GM18498 (cell line): ENCODE measurements around the gene GPAT2.
A peak's percentile ranks its signal among the peaks of the same experiment; 100 is the strongest.
"Not testable (repeated sequence)": the region's sequence is repeated elsewhere in the genome, so short reads cannot be mapped to it uniquely, and the experiment has no call there.

Experiments used
- ATAC-seq: cut with Tn5 transposase; IDR thresholded peaks from one replicate; pipeline ENCODE4 v1.9.1; 2021; ENCODE audit warnings: mild to moderate bottlenecking, moderate library complexity; ENCODE audit not compliant: unreplicated experiment

Gene GPAT2

DNA sequence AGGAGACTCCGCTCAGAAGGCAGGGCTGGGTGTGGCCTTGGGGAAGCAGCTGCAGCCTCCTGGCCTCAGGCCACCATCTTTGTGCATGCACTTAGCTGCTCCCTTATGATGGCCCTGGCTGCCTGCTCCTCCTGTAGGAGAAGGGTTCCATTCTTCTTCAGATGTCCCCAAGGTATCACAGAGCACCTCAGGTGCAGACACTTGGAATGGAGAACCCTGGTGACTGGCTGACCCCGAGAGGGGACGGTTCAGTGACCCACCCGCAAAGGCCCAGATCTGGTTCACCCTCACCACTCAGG lies 9.6 kb downstream of the GPAT2 start:
- ATAC-seq: no peak

DNA sequence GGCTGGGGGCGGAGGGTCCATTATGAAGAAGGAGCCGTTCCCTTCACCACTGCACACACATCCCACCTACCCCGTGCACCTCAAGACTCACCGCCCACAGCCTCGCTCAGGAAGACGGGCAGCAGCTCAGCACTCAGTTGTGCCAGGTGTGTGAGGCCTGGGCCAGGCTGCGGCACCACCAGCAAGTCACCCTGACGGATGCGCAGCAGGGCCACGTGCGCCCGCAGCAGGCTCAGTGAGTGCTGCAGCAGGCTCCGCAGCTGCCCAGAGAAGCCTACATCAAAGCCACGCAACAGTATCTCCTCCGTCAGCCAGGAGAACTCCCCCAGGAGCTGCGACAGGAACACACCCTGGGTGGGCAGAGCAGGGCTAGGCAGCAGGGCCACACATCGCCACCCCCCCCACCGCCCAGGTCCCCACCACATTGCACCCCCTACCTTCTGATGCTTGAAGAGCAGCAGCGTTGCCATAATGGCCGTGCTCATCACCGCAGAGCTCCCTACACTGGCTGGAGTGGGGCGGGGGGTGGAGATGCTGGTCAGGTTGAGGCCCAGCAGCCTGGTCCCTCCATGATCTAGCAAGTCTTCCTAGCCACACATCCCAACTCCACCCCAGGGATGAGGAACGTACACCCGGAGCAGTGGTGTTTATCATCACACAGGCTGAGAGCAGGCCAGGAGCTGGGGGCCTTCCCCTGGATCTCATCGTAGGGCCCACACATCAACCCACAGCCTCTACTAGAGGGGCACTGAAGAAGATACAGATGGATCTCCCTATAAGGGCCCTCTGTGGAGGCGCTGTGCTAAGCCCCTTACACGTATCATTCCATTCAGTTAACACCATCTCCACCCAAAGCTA lies 10.2 kb downstream of the GPAT2 start:
- ATAC-seq: no peak

GRCh38 chr2:96023701-96024100 lies 11.0 kb downstream of the GPAT2 start:
- not testable (repeated sequence) for ATAC-seq

DNA sequence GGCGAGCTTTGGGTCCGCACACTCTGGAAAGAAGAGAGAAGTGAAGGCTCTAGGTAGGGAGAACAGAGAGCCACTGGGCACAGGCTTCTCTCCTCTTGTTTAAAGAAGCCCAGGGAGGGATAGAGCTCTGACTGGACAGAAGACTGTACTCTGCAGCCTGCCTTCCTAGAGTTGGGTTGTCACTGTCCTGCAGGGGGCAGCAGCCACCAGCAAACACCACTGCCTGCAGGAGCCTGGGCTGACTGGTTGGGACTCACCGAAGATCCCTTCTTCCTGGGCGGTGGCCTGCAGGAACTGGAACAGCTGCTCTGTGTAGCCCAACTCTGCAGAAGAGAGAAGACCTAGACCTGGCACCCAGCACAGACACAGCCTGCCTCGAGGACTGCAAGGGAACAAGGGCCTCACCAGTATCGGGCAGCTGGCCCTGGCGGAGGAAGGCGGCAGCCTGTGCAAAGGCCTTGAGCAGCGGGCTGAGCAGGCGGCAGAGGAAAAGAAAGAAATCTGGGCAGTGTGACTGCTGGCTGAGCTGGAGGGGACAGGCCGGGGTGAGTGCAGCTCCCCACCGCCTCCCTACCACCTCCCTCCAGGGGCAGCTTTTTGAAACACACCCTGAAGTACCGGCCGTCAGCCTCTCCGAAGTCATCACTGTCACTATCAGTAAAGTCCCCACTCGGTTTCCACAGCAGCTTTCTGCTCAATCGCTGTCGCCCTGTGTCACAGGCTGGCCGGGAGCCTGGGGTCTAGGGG lies 11.8 kb downstream of the GPAT2 start:
- peak; percentile 86 for ATAC-seq

DNA sequence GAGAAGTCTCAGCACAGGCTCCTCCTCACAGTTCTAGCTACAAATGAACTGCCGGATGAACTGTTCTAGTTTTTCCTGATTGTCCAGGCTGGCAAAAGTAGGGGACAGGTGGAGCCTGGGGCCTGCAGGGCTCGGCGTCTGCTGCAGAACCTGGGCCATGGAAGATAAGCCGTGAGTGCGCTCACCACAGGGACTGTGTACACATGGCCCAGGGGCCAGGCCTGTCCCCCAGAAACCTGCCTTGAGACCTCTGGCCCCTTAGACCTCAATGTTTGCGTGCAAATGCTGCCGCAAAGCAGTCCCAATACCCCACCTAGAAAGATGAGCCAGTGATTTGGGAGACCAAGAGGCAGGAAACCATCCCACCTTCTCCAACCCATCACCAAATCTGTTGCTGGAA lies 12.6 kb downstream of the GPAT2 start:
- not testable (repeated sequence) for ATAC-seq

DNA sequence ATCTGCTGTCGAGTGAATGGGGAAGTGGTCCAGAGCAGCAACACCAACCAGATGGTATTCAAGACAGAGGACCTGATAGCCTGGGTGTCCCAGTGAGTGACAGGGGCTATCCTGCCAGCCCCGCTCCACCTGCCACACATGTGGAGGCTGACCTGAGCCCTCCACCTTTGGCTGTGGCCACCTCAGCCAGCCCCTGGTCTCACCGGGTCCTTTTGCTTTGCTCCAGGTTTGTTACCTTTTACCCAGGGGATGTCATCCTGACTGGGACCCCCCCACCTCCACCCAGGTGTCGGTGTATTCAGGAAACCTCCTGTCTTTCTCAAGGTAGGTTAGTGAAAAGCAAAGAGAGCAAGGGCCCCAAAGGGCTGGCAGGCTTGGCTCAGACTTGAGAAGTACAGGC lies 13.6 kb downstream of the GPAT2 start:
- not testable (repeated sequence) for ATAC-seq

- not testable (repeated sequence) for ATAC-seq
Observed at GRCh38 chr2:96019909-96020590, 14.7 kb downstream of the GPAT2 start.

GRCh38 chr2:96016321-96016720 lies 18.4 kb downstream of the GPAT2 start:
- not testable (repeated sequence) for ATAC-seq

DNA sequence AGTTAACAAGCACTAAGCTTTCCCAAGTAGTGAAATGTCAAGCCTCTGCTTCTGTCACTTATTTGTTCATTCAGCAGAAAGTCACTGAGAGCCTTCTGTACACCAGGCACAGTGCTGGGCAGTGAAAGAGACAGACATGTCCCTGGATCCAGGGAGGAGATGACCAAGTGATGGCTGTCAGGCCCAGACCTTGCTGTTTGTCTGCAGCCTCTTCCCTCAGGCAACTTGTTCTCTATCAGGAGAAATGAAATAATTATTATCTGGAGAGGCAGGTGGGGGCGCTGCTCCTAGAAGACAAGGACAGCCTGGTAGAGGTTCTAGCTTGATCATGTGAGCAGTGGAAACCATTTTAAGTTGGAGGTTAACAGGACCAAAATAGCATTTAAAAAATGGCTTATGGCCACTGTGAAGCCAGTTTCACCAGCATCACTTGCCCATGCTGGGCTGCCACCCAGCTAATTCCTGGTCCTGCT lies 21.9 kb downstream of the GPAT2 start:
- not testable (repeated sequence) for ATAC-seq

DNA sequence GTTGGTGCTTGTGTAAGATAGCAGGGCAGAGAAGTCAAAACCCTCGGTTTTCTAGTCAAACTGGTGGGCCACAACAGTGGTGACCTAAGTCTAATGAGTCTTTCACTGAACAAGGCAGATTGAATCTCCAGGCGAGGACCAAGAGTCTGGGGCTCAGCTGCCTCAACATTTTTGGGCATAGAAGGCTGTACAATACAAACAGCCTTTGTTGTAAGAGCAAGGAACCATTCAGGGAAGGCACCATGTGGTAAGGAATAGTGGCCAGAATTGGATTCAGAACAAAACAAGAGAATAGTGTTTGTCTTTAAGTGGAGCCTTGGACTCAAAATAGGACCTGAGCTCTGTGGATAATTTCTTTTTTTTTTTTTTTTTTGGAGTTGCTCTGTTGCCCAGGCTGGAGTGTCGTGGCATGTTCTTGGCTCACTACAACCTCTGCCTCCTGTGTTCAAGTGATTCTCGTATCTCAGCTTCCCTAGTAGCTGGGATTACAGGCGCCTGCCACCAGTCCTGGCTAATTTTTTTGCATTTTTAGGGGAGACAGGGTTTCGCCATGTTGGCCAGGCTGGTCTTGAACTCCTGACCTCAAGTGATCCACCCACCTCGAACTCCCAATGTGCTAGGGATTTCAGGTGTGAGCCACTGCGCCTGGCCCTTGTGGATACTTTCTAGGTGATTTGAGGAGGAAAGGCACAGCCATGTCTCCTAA lies 22.5 kb downstream of the GPAT2 start:
- ATAC-seq: not testable (repeated sequence)

DNA sequence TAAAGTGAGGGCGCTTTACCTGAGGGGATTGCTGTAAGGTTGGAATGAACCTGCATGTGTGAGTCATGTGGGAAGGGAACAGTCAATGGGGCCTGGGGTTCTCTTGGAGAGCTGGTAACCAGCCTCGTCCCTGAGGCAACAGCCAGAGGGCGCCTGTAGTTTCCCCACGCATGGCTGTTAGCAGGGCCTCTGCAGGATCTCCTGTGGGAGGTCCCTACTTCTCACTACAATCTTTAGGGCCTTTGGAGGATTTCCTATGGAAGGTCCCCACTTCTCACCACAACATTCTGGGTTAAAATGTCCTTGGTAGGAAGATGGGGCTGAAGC lies 23.6 kb downstream of the GPAT2 start:
- ATAC-seq: peak; percentile 21

DNA sequence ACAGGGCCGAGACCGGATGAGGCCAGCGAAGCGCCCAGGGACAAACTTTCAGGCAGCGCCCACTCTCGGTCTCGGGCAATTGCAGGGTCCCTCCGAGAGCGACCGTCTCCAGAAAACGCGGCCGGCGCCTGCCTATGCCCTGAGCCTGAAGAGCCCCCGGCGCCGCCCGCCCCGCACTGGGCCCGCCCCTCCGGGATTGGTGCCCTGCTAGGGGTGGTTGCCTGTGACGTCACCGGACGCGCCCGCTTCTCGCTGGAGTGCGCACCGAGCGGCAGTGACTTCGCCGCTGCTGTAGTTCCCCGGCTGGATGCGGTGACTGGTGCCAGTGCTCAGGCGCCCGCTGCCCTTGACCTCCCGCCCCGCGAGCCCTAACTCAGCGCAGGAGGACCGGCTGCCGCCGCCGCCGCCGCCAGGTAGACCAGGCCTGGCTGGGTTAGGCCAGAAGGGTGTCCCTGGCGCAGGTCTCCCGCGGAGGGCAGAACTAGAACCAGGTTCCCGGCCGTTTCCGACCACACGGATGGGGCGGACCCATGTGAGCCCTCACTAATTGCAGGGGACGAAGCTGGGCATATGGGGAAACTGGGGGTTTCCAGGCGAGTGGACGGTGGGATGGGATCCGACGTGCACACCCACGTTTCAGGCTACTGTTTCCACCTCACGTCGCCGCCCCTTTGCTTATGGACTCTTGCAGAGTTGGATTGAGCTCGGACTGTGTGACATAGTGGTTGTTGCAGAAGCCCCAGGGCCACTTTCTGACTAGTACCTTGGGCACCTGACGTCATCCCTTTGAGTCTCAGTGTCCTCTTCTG lies 24.2 kb downstream of the GPAT2 start:
- peak; percentile 99 for ATAC-seq

DNA sequence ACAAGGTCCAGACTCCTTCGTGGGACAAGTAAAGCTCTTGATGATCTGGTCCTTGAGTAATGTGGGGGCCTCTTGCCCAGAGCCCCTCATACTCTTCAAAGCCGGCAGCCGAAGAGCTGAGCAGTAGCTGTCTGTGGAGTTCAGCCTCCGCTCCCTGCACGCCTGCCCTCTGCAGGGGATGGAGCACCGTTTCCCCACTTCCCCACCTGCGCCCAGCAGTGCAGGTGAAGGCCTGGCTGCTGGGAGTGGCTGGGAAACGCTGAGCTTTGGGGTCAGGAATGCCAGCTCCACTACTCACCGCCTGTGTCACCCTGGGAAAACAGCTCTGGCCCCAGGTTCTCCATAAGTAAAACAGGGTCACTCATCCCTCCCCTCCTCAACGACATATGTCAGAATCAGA lies 24.9 kb downstream of the GPAT2 start:
- peak; percentile 4 for ATAC-seq

GRCh38 chr2:96008051-96008450 lies 26.7 kb downstream of the GPAT2 start:
- not testable (repeated sequence) for ATAC-seq

DNA sequence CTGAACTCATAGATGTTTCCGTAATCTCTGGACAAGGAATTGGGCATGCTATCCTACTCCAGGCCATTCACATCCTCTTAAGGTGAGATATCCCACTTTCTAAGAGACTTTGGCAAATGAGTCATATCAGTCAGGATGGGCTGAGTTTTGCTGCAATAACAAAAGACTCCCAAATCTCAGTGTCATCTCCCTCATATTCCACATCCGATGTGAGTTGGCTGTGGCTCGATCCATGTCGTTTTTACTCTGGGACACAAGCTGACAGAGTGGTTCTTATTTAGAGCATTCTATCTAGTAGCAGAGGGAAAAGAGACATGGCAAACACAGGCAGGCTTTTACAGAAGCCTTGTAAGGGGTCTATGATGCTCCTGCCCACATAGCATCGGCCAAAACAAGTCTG lies 28.5 kb downstream of the GPAT2 start:
- ATAC-seq: not testable (repeated sequence)

DNA sequence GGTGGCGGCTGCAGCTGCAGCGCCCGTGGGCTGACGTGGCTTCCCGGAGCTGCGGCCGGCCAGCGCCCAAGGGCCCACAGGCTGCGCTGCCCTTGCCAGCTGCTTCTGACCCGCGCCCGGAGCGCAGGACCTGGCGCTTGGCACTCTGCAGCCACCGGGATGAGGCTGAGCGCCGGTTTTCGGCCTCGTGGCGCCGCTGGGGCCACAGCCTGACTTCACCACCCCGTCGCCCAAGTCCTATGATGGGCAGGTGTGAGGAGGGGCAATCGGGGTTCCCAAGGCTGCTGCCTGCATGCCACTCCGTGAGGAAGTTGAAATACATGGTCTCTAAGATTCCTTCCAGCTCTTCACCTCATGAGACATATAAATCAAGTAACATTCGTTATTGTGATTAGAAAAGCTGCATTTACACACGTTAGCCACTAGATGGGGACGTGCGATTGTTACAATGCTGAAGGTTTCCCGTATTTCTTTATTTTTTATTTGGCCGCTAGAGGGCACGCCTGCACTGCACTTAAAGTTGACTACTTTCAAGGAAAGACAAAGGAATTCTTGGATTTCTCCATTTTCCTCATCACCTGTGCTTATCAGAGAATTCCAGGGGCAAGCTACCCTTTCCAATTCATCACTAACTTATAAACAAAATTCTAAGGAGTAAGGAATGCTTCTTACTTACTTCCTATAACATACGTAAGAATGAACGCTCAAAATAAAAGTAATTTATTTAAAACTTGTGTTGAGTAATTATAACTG lies 42.0 kb downstream of the GPAT2 start:
- ATAC-seq: peak; percentile 41

GRCh38 chr2:95992102-95992501 lies 42.6 kb downstream of the GPAT2 start:
- ATAC-seq: peak; percentile 64

DNA sequence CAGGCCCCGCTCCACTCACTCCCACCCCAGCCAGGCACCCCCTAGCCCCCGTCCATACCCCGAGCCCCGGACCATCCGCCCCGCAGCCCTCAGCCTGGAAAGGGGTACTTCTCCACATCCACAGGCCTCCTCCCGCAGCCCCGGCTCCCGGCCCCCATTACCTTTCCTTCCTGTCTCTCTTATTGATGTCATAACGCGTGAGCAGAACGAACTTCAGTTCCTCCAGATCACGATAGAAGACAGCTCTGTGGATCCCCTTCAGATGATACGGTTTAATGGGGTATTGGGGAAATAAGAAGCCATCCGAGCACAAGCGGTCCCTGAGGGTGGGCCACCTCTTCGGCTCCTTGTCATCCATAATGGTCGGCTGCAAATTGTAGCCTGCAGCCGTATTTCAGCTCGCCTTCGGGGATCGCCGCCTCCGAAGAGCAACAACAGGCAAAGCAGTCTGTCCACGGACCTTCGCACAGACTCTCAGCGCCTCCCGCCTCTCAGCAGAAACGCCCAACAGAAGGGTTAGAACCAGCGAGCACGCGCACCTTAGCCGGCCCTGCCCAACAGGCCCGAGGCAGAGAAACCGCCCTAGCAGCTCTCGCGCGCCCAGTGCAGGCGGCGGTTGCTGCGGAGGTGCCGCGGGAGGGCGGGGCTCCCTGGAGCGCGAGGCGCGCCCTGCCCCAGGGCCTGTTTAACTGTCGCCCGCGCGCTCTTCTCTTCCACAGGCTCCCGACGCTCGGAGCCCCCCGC lies 43.2 kb downstream of the GPAT2 start, which contains the start of gene ANKRD36C:
TSS of gene ANKRD36C (minus strand) at position 474 of the 744 bp plus-strand sequence. CDS start at position 358, 116 bp downstream.
- ATAC-seq: peak; percentile 95

- not testable (repeated sequence) for ATAC-seq
Observed at GRCh38 chr2:95990884-95991283, 43.8 kb downstream of the GPAT2 start.
